SU-DHL-6 (cell line): ENCODE measurements around the gene LAGE3.

ENCODE experiments used
- H2AFZ ChIP-seq: fragments of 200-600 bp; sonication (generic); 2 replicates; pipeline ENCODE4 v1.6.1; 2014; ENCODE audit warnings: low read depth, mild to moderate bottlenecking, moderate library complexity, mixed read lengths, antibody characterized with exemption, low read length; ENCODE audit not compliant: severe bottlenecking
- H3F3A ChIP-seq: fragments of 200-600 bp; shearing (Covaris generic); 2 replicates; pipeline ENCODE4 v1.6.0; 2016; ENCODE audit warnings: antibody characterized with exemption, mild to moderate bottlenecking; ENCODE audit not compliant: insufficient read depth
- H3K27ac ChIP-seq: fragments of 200-600 bp; sonication (generic); 2 replicates; pipeline ENCODE4 v1.5.1; 2016; ENCODE audit warnings: low read depth, mild to moderate bottlenecking, low read length, moderate library complexity, mixed read lengths
- H3K27me3 ChIP-seq: fragments of 200-600 bp; sonication (generic), shearing (Covaris generic); 2 replicates; pipeline ENCODE4 v1.6.0; 2014; ENCODE audit warnings: mild to moderate bottlenecking, low read length
- H3K36me3 ChIP-seq: fragments of 200-600 bp; sonication (generic); 2 replicates; pipeline ENCODE4 v1.6.1; 2014; ENCODE audit warnings: mild to moderate bottlenecking, low read length, mixed read lengths
- H3K4me2 ChIP-seq: fragments of 300-600, 200-600 bp; shearing (Covaris generic), sonication (generic); 2 replicates; pipeline ENCODE4 v1.6.0; 2014; ENCODE audit warnings: low read length, low read depth, mild to moderate bottlenecking; ENCODE audit not compliant: poor library complexity, severe bottlenecking
- H3K4me3 ChIP-seq: fragments of 200-600 bp; sonication (generic); 2 replicates; pipeline ENCODE4 v1.5.1; 2014; ENCODE audit warnings: antibody characterized with exemption, low read length, mild to moderate bottlenecking, mixed read lengths; ENCODE audit not compliant: insufficient read depth, poor library complexity, severe bottlenecking
- H3K79me2 ChIP-seq: fragments of 200-600 bp; sonication (generic); 2 replicates; pipeline ENCODE4 v1.6.1; 2014; ENCODE audit warnings: mild to moderate bottlenecking, low read length, moderate library complexity; ENCODE audit not compliant: insufficient read depth
- H3K9ac ChIP-seq: fragments of 200-600 bp; sonication (generic); 2 replicates; pipeline ENCODE4 v1.7.0; 2014; ENCODE audit warnings: mild to moderate bottlenecking, low read length
- H3K9me2 ChIP-seq: fragments of 200-600 bp; sonication (generic); replicated peaks from 2 replicates; pipeline ENCODE4 v1.6.1; 2014; ENCODE audit warnings: low read length; ENCODE audit not compliant: insufficient read depth
- H3K9me3 ChIP-seq: fragments of 200-600 bp; sonication (generic); 2 replicates; pipeline ENCODE4 v1.6.1; 2014; ENCODE audit warnings: low read length, mixed read lengths; ENCODE audit not compliant: insufficient read depth
- H4K20me1 ChIP-seq: fragments of 200-600 bp; sonication (generic); 2 replicates; pipeline ENCODE4 v1.6.1; 2014; ENCODE audit warnings: low read depth, mild to moderate bottlenecking, antibody characterized with exemption, low read length, moderate library complexity, mixed read lengths
- CTCF ChIP-seq: fragments of 200-600 bp; sonication (generic); IDR thresholded peaks from one replicate; pipeline ENCODE4 v1.5.1; 2017; ENCODE audit warnings: antibody characterized with exemption, mild to moderate bottlenecking, low read length, moderate library complexity; ENCODE audit not compliant: insufficient read depth, poor library complexity, severe bottlenecking
- EZH2phosphoT487 ChIP-seq: fragments of 200-600 bp; sonication (generic), shearing (Covaris generic); conservative IDR thresholded peaks from 2 replicates; pipeline ENCODE4 v1.6.1; 2018; ENCODE audit warnings: mild to moderate bottlenecking, antibody characterized with exemption, low read length, moderate library complexity, mixed read lengths

Gene LAGE3

GRCh38 chrX:154443479-154443910 is 35.6 kb downstream of the LAGE3 start:
- peaks cover 2% of the 10 kb centered on the region for H3K79me2 ChIP-seq
- no peaks in the 10 kb centered on the region for H3K9me2 ChIP-seq
- H3K4me3 ChIP-seq, result peak overlapping the region; percentile 56
- no peaks in the 10 kb centered on the region for H3K27me3 ChIP-seq
- peak overlapping the region; percentile 86 for H3K9ac ChIP-seq
- no peaks in the 10 kb centered on the region for H4K20me1 ChIP-seq
- H3K9me3 ChIP-seq, result no peaks in the 10 kb centered on the region
- H3K36me3 ChIP-seq, result no peaks in the 10 kb centered on the region
- H3F3A ChIP-seq, result 0 out of 2 replicates have a peak, but pooled peaks cover 5% of the 10 kb centered on the region
- peak overlapping the region; percentile 67 for H3K4me2 ChIP-seq
- peak overlapping the region; percentile 15; the same call in 1 of the 2 replicates for H3K27ac ChIP-seq
- no peak overlapping the region for H2AFZ ChIP-seq
- no peak for TF ChIP-seq CTCF
- TF ChIP-seq EZH2phosphoT487, result no peak

GRCh38 chrX:154441984-154442707 is 36.9 kb downstream of the LAGE3 start:
- peaks cover 15% of the 10 kb centered on the region for H3K79me2 ChIP-seq
- no peaks in the 10 kb centered on the region for H3K27me3 ChIP-seq
- H4K20me1 ChIP-seq, result no peaks in the 10 kb centered on the region
- H3K4me2 ChIP-seq, result no peak overlapping the region
- H3K4me3 ChIP-seq, result no peak overlapping the region
- H3K9ac ChIP-seq, result no peak overlapping the region
- H3K9me3 ChIP-seq, result no peaks in the 10 kb centered on the region
- TF ChIP-seq EZH2phosphoT487 (no peak), CTCF (no peak)
- no peak overlapping the region for H2AFZ ChIP-seq
- no peak overlapping the region for H3K27ac ChIP-seq
- H3K36me3 ChIP-seq, result no peaks in the 10 kb centered on the region
- H3F3A ChIP-seq, result 0 out of 2 replicates have a peak, but pooled peaks cover 5% of the 10 kb centered on the region
- H3K9me2 ChIP-seq, result no peaks in the 10 kb centered on the region

- Histone ChIP-seq H3K36me3 (no peaks in the 10 kb centered on the region), H3K9me3 (no peaks in the 10 kb centered on the region), H3K4me2 (no peak overlapping the region), H4K20me1 (no peaks in the 10 kb centered on the region), H3K79me2 (peaks cover 15% of the 10 kb centered on the region), H3K9ac (no peak overlapping the region), H3K27ac (no peak overlapping the region), H3K4me3 (no peak overlapping the region), H3K9me2 (no peaks in the 10 kb centered on the region), H2AFZ (no peak overlapping the region), H3F3A (0 out of 2 replicates have a peak, but pooled peaks cover 5% of the 10 kb centered on the region), H3K27me3 (no peaks in the 10 kb centered on the region)
- TF ChIP-seq EZH2phosphoT487 (no peak), CTCF (no peak)
Measured at GRCh38 chrX:154441564-154441963, 37.5 kb downstream of the LAGE3 start.
